ENCODE data around the gene MAPK1IP1L. TPM values are rescaled to one million over a fixed set of nuclear protein-coding genes. Genes with fewer than 3 reads are reported as not detected.
"Not testable (repeated sequence)": the region's sequence is repeated elsewhere in the genome, so short reads cannot be mapped to it uniquely, and the experiment has no call there.

MAPK1IP1L gene
- total RNA-seq, 1 donor from 2014 or later, result 106 TPM

DNA sequence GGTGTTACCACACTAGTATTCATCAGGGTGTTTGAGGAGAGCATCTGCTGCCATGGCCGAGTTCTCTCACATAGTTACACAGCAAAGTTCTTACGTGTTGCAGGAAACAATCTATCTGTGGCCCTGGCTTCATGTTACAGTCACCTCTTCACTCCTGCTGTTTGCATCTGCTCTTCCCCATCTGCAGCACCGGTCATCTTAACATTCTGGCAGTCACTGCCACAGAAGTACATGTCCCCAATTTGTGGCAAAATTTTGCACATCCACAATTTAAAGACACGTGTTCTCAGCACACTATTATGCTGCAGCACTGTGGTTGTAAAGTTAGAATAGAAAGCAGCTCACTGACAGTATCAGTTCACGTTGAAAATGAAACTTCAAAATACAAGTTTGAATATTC lies 23.2 kb downstream of the MAPK1IP1L start:
- no peaks in the 10 kb centered on the region for H3K9me3 Mint-ChIP-seq (ENCODE audit: unreplicated experiment)
- no peak for TF ChIP-seq CTCF (IDR thresholded peaks at IDR 0.05; ENCODE audit: unreplicated experiment)
- no peaks in the 10 kb centered on the region for H3K36me3 Mint-ChIP-seq (ENCODE audit: low read depth, unreplicated experiment)
- no peak overlapping the region for H3K4me3 Mint-ChIP-seq (ENCODE audit: unreplicated experiment)
- no peak for DNase-seq (ENCODE audit: low spot score)
- no peak overlapping the region for H3K27ac Mint-ChIP-seq (ENCODE audit: unreplicated experiment)
- peaks cover 5% of the 10 kb centered on the region for H3K4me1 Mint-ChIP-seq (ENCODE audit: unreplicated experiment)
- peaks cover 2% of the 10 kb centered on the region for H3K27me3 Mint-ChIP-seq (ENCODE audit: unreplicated experiment)

DNA sequence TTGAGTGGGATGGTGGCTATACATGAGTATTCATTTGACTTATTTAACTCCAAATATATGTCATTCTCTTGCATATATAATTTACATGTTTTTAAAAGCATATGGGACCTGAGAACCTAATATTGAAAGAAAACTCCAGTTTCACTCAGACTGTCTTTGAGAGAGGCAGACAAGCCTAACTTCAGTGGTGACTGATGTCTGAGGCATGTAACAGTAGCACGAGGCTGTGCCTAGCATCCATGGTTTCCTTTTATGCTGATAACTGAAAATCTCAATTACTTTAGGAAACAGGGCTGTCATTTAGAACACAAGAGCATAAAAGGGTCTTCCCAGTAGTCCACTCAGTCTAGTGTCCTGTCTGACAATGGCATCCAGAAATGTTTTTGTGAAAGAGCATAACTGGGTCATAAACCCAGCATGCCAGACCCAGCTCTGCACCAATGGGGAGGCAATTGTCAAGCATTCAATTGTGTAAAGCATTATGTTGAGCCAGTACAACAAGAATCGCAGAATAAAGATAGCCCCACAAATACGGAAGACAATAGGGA lies 24.3 kb downstream of the MAPK1IP1L start:
- H3K27ac Mint-ChIP-seq (ENCODE audit: unreplicated experiment), result no peak overlapping the region

DNA sequence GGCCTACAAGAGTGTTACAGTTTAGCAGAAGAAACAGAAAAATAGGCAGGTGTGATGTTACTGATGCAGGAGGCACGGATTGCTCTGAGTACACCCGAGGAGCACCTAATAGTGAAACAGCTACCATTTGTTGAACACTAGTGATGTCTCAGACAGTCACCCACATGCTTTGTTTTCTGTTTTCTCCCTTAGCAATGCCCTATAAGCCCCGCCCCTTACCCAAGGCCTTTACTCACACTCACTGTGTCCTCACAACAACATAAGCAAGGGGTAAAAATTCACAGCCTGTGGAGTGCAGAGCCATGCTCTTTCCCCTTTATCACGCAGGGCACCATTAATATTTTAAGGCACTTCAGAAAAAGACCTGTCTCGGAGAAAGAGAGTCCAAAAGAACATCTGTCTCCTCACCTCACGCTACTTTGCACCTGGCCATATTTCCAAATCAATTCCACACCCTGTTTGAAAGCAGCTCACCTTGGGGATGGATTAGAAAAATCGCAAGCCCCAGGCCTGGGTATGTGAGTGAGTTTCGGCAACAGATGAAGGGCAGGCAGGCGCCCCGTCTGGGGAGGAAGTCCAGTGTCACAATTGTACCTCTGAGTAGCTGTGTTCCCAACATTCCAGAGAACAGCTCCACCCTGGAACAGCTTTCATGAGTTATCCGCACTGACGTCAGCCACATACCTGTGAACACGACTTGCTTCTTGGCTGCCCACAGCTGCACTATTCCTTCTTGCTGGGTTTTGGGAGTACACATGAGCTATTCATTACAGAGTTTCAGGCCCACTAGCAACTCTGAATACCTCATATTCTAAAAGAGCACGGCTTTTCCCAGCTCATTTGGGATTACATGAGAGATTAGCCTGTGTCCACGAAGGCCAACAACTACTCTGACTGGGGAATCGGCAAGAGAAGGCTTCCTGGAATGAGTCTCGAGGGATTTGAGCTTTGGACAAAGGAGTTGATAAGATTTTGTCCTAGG lies 26.0 kb downstream of the MAPK1IP1L start:
- H3K4me1 Mint-ChIP-seq (ENCODE audit: unreplicated experiment), result no peaks in the 10 kb centered on the region
- H3K27me3 Mint-ChIP-seq (ENCODE audit: unreplicated experiment), result peaks cover 4% of the 10 kb centered on the region
- no peak overlapping the region for H3K4me3 Mint-ChIP-seq (ENCODE audit: unreplicated experiment)
- no peak for TF ChIP-seq CTCF (IDR thresholded peaks at IDR 0.05; ENCODE audit: unreplicated experiment)
- H3K9me3 Mint-ChIP-seq (ENCODE audit: unreplicated experiment), result no peaks in the 10 kb centered on the region
- no peak for DNase-seq (ENCODE audit: low spot score)
- no peak overlapping the region for H3K27ac Mint-ChIP-seq (ENCODE audit: unreplicated experiment)
- no peaks in the 10 kb centered on the region for H3K36me3 Mint-ChIP-seq (ENCODE audit: low read depth, unreplicated experiment)

More for the DNA sequence above, 24.3 kb downstream of the MAPK1IP1L start:
- no peaks in the 10 kb centered on the region for H3K36me3 Mint-ChIP-seq (ENCODE audit: low read depth, unreplicated experiment)
- H3K9me3 Mint-ChIP-seq (ENCODE audit: unreplicated experiment), result no peaks in the 10 kb centered on the region
- no peak for DNase-seq (ENCODE audit: low spot score)
- H3K4me1 Mint-ChIP-seq (ENCODE audit: unreplicated experiment), result peaks cover 5% of the 10 kb centered on the region
- no peak overlapping the region for H3K4me3 Mint-ChIP-seq (ENCODE audit: unreplicated experiment)
- no peak for TF ChIP-seq CTCF (IDR thresholded peaks at IDR 0.05; ENCODE audit: unreplicated experiment)
- H3K27me3 Mint-ChIP-seq (ENCODE audit: unreplicated experiment), result peaks cover 2% of the 10 kb centered on the region

DNA sequence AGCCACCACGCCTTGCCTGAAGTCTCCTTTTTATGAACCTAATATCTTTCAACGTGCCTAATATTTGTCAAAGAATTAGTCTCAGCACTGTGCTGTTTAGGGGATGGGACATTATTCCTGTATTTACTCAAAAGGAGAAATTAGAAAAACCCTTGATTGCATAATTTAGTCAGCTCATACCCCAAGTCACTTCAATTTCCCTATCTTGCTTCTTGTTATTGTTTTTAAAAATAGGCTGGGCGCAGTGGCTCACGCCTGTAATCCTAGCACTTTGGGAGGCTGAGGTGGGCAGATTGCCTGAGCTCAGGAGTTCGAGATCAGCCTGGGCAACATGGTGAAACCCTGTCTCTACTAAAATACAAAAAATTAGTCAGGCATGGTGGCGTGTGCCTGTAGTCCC lies 28.5 kb downstream of the MAPK1IP1L start:
- not testable (repeated sequence) for H3K27ac Mint-ChIP-seq (ENCODE audit: unreplicated experiment); DNase-seq (ENCODE audit: low spot score); H3K9me3 Mint-ChIP-seq (ENCODE audit: unreplicated experiment); H3K27me3 Mint-ChIP-seq (ENCODE audit: unreplicated experiment); H3K36me3 Mint-ChIP-seq (ENCODE audit: low read depth, unreplicated experiment); H3K4me1 Mint-ChIP-seq (ENCODE audit: unreplicated experiment); H3K4me3 Mint-ChIP-seq (ENCODE audit: unreplicated experiment)

- H3K27me3 Mint-ChIP-seq (ENCODE audit: unreplicated experiment), result peaks cover 2% of the 10 kb centered on the region
- no peaks in the 10 kb centered on the region for H3K9me3 Mint-ChIP-seq (ENCODE audit: unreplicated experiment)
- no peak overlapping the region for H3K4me3 Mint-ChIP-seq (ENCODE audit: unreplicated experiment)
- no peaks in the 10 kb centered on the region for H3K36me3 Mint-ChIP-seq (ENCODE audit: low read depth, unreplicated experiment)
- no peak for DNase-seq (ENCODE audit: low spot score)
- TF ChIP-seq CTCF (IDR thresholded peaks at IDR 0.05; ENCODE audit: unreplicated experiment), result no peak
- no peak overlapping the region for H3K27ac Mint-ChIP-seq (ENCODE audit: unreplicated experiment)
- H3K4me1 Mint-ChIP-seq (ENCODE audit: unreplicated experiment), result no peaks in the 10 kb centered on the region
These were observed 33.1 kb downstream of the MAPK1IP1L start for GRCh38 chr14:55084401-55085059.

All from endothelial cell (in vitro differentiated cells).